Fibroblast of lung (primary cell): ENCODE results near the gene ADNP. TPM values are rescaled to one million over a fixed set of nuclear protein-coding genes. Genes with fewer than 3 reads are reported as not detected.

Experiments
- DNase-seq, 2 donors: peaks; one replicate each; pipeline versions ENCODE4 v3.0.0 to v3.0.0-alpha.2; 2010; ENCODE audit warnings: low read depth in 2 of 2
- H2AFZ ChIP-seq: 2 replicates; pipeline ENCODE4 v1.5.1; 2012; ENCODE audit warnings: low read length, control low read depth, inconsistent platforms
- H3K27ac ChIP-seq: 2 replicates; pipeline ENCODE4 v1.5.1; 2011; ENCODE audit warnings: low read length, control low read depth; ENCODE audit not compliant: insufficient read depth
- H3K27me3 ChIP-seq: 2 replicates; pipeline ENCODE4 v1.5.1; 2011; ENCODE audit warnings: mild to moderate bottlenecking, low read length; ENCODE audit not compliant: control insufficient read depth, insufficient read depth
- H3K36me3 ChIP-seq: 2 replicates; pipeline ENCODE4 v1.5.1; 2011; ENCODE audit warnings: low read length; ENCODE audit not compliant: control insufficient read depth, insufficient read depth
- H3K4me1 ChIP-seq: 2 replicates; pipeline ENCODE4 v1.5.1; 2011; ENCODE audit warnings: low read length; ENCODE audit not compliant: control insufficient read depth, insufficient read depth; ENCODE audit errors: extremely low read depth
- H3K4me2 ChIP-seq: 2 replicates; pipeline ENCODE4 v1.5.1; 2011; ENCODE audit warnings: low read length, control low read depth; ENCODE audit not compliant: insufficient read depth; ENCODE audit errors: extremely low read depth
- H3K4me3 ChIP-seq, 4 experiments: fragments of 200-600 bp in 1 of 4; sonication (generic) in 1 of 4; replicated peaks in 1 of 4; 2 replicates each; pipeline ENCODE4 v1.5.1; 2011 to 2016; ENCODE audit warnings: low read length in 4 of 4, low read depth in 3 of 4, mild to moderate bottlenecking in 3 of 4, control low read depth in 2 of 4, inconsistent platforms in 1 of 4, mixed read lengths in 1 of 4; ENCODE audit not compliant: insufficient read depth in 1 of 4; ENCODE audit errors: control extremely low read depth in 1 of 4
- H3K79me2 ChIP-seq: 2 replicates; pipeline ENCODE4 v1.5.1; 2012; ENCODE audit warnings: mild to moderate bottlenecking, low read length, inconsistent platforms; ENCODE audit not compliant: control insufficient read depth, insufficient read depth
- H3K9ac ChIP-seq: 2 replicates; pipeline ENCODE4 v1.5.1; 2011; ENCODE audit warnings: mild to moderate bottlenecking, low read length, control low read depth; ENCODE audit not compliant: insufficient read depth
- H3K9me3 ChIP-seq: 2 replicates; pipeline ENCODE4 v1.5.1; 2012; ENCODE audit warnings: low read depth, low read length; ENCODE audit not compliant: control insufficient read depth, insufficient read depth
- H4K20me1 ChIP-seq: 2 replicates; pipeline ENCODE4 v1.5.1; 2011; ENCODE audit warnings: low read length; ENCODE audit not compliant: control insufficient read depth, insufficient read depth; ENCODE audit errors: extremely low read depth
- CTCF ChIP-seq, 2 donors: IDR thresholded peaks in 1 of 2; conservative IDR thresholded peaks in 1 of 2; 1 replicate in 1 of 2; 2 replicates in 1 of 2; pipeline ENCODE4 v1.5.1; 2011 to 2012; ENCODE audit warnings: low read length in 2 of 2, control low read depth in 1 of 2, inconsistent platforms in 1 of 2, low read depth in 1 of 2, mild to moderate bottlenecking in 1 of 2
- EZH2 ChIP-seq: IDR thresholded peaks from 2 replicates; pipeline ENCODE4 v1.5.1; 2012; ENCODE audit warnings: low read length, control low read depth, mild to moderate bottlenecking; ENCODE audit errors: missing control alignments
- polyA plus RNA-seq, 2 donors: library from polyadenylated mRNA; depleted of rRNA in 1 of 2; stranded (reverse) in 1 of 2; unstranded in 1 of 2; fragments of >200 nt; gene quantifications; 2 replicates each; pipeline ENCODE4 v1.2.1, GENCODE V29; 2011 to 2012; ENCODE audit warnings: missing spikeins in 1 of 2
- total RNA-seq: library from RNA; depleted of rRNA; stranded (reverse); fragments of >200 nt; gene quantifications from 2 replicates; pipeline ENCODE4 v1.2.1, GENCODE V29; 2014

ADNP gene
- total and polyA plus RNA-seq, 2 donors (not counting 1 experiment from before 2014, with no cell fraction given): 25.7 to 40.0 TPM

GRCh38 chr20:50977066-50978021 lies 46.1 kb upstream of the ADNP start:
- Histone ChIP-seq H3K4me2 (peak overlapping the region; percentile 8), H2AFZ (peak overlapping the region; percentile 36), H3K9ac (no peak overlapping the region), H3K36me3 (no peaks in the 10 kb centered on the region), H3K27me3 (no peaks in the 10 kb centered on the region), H4K20me1 (no peaks in the 10 kb centered on the region), H3K27ac (no peak overlapping the region), H3K4me3 (no peak overlapping the region), H3K79me2 (no peaks in the 10 kb centered on the region), H3K4me1 (peaks cover 22% of the 10 kb centered on the region), H3K9me3 (no peaks in the 10 kb centered on the region)
- no peak for DNase-seq
- TF ChIP-seq EZH2: no peak
- TF ChIP-seq CTCF (conservative IDR thresholded peaks at IDR 0.05 in 1 of 2, IDR thresholded peaks at IDR 0.05 in 1 of 2; ENCODE audit: low read depth in 1 of 2, low read length in 2 of 2): no peak

- no peak overlapping the region for H3K27ac ChIP-seq
- no peak for DNase-seq
- H3K9me3 ChIP-seq: no peaks in the 10 kb centered on the region
- no peaks in the 10 kb centered on the region for H3K27me3 ChIP-seq
- H3K4me1 ChIP-seq: peaks cover 15% of the 10 kb centered on the region
- H3K4me3 ChIP-seq: no peak overlapping the region
- no peak overlapping the region for H2AFZ ChIP-seq
- H3K79me2 ChIP-seq: no peaks in the 10 kb centered on the region
- no peak overlapping the region for H3K4me2 ChIP-seq
- H3K9ac ChIP-seq: no peak overlapping the region
- TF ChIP-seq EZH2: no peak
- no peak for TF ChIP-seq CTCF (conservative IDR thresholded peaks at IDR 0.05 in 1 of 2, IDR thresholded peaks at IDR 0.05 in 1 of 2; ENCODE audit: low read depth in 1 of 2, low read length in 2 of 2)
- H3K36me3 ChIP-seq: no peaks in the 10 kb centered on the region
- H4K20me1 ChIP-seq: no peaks in the 10 kb centered on the region
These were observed 44.6 kb upstream of the ADNP start for GRCh38 chr20:50975701-50976330.

- H3K4me3 ChIP-seq: no peak overlapping the region
- no peak for DNase-seq
These were observed 38.7 kb upstream of the ADNP start for GRCh38 chr20:50969912-50970311.

More at GRCh38 chr20:50969912-50970311, 38.7 kb upstream of the ADNP start:
- no peaks in the 10 kb centered on the region for H4K20me1 ChIP-seq
- H2AFZ ChIP-seq: no peak overlapping the region
- no peaks in the 10 kb centered on the region for H3K9me3 ChIP-seq
- no peaks in the 10 kb centered on the region for H3K36me3 ChIP-seq
- no peak for TF ChIP-seq CTCF (conservative IDR thresholded peaks at IDR 0.05 in 1 of 2, IDR thresholded peaks at IDR 0.05 in 1 of 2; ENCODE audit: low read depth in 1 of 2, low read length in 2 of 2)
- TF ChIP-seq EZH2: no peak
- no peak overlapping the region for H3K4me2 ChIP-seq
- no peak overlapping the region for H3K27ac ChIP-seq
- peaks cover 3% of the 10 kb centered on the region for H3K27me3 ChIP-seq
- H3K9ac ChIP-seq: no peak overlapping the region
- H3K79me2 ChIP-seq: no peaks in the 10 kb centered on the region
- no peaks in the 10 kb centered on the region for H3K4me1 ChIP-seq
